HG02759 (cell line): ENCODE results near the gene GALNS.
A peak's percentile ranks its signal among the peaks of the same experiment; 100 is the strongest.
"Not testable (repeated sequence)": the region's sequence is repeated elsewhere in the genome, so short reads cannot be mapped to it uniquely, and the experiment has no call there.

ENCODE experiments used
- ATAC-seq: cut with Tn5 transposase; IDR thresholded peaks from one replicate; pipeline ENCODE4 v1.9.1; 2021; ENCODE audit warnings: mild to moderate bottlenecking, moderate library complexity; ENCODE audit not compliant: unreplicated experiment

The GALNS gene, protein sequence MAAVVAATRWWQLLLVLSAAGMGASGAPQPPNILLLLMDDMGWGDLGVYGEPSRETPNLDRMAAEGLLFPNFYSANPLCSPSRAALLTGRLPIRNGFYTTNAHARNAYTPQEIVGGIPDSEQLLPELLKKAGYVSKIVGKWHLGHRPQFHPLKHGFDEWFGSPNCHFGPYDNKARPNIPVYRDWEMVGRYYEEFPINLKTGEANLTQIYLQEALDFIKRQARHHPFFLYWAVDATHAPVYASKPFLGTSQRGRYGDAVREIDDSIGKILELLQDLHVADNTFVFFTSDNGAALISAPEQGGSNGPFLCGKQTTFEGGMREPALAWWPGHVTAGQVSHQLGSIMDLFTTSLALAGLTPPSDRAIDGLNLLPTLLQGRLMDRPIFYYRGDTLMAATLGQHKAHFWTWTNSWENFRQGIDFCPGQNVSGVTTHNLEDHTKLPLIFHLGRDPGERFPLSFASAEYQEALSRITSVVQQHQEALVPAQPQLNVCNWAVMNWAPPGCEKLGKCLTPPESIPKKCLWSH

DNA sequence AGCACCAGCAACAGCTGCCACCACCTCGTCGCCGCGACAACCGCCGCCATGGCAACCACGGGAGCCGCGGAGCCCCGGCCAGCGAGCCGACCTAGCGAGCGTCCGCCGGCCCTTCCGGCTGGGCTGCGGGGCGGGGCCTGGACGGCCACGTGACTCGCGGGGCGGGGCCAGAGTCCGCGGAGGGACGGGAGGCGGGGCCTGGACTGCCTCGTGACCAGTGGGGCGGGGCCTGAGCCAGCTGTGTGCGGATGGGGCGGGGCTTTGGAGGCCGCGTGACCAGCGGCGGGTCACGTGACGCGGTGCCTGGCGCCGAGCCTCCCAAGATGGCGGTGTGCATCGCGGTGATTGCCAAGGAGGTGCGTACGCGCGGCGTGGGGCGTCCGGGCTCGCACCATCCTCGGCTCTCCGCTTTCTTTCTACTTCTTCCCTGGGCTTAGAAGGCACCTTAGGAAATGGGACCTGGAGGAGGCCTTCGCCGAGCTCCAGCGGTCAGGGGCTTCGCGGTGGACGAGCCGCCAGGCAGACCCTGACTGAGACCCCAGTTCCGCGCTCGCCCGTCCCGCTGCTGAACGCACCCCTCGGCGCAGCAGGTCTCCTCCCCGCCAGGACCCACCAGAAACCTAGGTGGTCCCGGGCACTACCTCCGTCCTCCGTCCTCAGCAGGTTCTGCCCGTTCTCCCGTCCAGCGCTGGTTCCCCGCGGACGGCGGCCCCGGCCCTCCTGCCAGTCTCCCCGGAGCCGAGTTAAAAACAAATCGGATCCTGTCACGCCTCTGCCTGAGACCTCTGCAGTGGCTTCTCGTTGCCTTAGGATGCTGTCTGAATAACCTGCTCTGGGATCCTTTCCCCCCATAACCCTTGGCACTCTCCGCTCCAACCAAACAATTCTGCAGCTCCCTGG, at the start of gene GALNS, which contains the start of gene TRAPPC2L:
GALNS (minus strand) TSS at position 120 of the 900 bp plus-strand sequence; CDS start at position 50, 70 bp downstream.
TRAPPC2L (plus strand) TSS at position 300 of the 900 bp plus-strand sequence; CDS start at position 324, 24 bp downstream.
- peak; percentile 84 for ATAC-seq

DNA sequence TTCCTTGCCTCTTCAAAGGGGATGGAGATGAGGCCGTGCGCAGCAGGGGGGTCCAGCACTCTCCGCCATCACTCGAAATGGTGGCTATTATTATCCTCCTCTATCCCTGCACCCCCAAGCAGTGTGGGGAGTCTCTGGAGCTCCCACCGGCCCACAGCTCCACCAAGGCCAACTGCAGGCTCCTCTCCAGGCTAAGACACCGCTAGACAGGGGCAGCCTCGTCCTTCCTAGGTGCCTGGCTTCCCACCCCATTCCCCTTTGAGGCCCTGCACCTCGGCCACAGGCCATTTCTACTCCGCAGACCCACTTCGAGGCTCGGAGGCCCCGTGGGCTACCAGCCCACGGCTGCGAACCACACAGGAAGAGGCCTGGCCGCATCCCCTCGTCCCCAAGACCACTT, 49.3 kb upstream of the GALNS start:
- no peak for ATAC-seq

DNA sequence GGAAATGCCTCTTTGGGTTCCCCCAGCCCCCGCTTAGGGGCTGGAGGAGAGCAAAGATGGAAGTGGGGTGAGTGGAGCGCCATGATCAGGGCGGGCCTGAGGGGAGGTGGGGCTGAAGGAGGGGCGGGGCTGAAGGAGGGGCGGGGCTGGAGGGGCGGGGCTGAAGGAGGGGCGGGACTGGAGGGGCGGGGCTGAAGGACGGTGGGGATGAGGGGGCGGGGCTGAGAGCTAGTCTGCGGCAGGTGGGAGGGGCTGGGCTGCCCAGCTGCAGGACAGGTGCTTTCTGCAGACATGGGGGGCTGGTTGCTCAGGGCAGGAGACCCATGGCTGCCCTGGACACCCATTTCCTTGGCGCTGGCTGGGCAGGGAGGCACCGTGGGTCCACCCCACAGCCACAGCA, 48.8 kb upstream of the GALNS start:
- no peak for ATAC-seq

DNA sequence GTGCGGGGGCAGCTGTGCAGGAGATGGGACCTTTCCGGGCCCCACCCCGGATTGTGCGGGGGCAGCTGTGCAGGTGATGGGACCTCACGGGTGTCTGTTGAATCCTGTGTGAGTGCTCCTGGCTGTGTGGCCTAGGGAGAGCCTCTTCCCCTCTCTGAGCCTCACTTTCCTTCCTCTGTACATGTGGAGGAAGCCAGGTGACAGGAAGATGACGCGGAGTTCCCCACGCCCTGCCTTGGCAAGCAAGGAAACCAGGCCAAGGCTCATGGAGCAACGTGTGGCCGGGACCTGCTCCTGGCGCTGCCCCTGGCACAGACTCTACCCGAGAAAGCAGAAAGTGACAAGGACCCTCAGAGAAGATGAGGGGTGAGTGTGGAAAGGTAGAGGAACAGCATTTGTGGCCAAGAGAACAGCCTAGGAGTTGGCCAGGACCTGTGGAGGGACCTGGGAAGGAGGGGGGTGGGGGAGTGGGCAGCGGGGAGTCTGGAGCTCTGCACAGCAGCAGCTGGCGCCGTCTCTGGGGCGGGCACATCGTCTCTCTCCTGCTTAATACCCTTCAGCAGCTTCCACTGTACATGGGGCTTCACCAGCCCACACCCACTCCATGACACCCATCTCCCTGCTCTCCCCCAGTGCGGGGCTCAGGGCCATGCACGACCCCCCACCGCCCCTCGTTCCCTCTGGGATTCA, 48.1 kb upstream of the GALNS start:
- no peak for ATAC-seq

DNA sequence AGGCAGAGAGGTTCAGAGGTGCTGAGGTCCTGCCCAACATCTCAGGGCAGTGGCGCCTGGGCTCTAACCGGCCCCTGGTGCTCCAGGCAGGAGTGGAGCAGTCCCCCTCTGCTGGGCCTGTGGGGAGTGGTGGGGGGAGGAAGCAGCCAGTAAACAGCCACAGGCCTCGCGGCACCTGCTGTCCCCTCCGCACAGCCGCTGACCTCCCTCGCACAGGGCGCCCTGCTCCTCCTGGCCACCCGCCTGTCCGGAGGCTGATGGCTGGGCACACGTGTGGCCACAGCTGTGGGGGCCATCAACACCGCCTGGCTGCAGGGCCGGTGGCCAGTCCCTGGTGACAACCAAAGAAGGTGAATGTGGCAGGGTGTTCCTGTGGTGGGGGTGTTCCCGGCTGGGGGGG, 46.5 kb upstream of the GALNS start:
- no peak for ATAC-seq

DNA sequence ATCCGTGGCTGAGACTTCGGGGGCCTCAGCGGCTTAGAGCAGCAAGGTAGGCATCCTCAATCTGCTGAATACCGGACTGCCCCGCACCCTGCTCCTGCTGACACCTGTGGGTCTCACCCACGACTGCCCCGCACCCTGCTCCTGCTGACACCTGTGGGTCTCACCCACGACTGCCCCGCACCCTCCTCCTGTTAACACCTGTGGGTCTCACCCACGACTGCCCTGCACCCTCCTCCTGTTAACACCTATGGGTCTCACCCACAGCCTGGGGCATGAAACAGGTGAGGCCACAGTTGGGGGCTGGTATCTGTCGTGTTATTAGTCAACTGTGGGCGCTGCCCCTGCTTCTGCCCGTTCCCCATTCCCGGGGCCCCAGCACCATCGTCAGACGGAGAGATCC, 46.0 kb upstream of the GALNS start:
- ATAC-seq, result no peak

DNA sequence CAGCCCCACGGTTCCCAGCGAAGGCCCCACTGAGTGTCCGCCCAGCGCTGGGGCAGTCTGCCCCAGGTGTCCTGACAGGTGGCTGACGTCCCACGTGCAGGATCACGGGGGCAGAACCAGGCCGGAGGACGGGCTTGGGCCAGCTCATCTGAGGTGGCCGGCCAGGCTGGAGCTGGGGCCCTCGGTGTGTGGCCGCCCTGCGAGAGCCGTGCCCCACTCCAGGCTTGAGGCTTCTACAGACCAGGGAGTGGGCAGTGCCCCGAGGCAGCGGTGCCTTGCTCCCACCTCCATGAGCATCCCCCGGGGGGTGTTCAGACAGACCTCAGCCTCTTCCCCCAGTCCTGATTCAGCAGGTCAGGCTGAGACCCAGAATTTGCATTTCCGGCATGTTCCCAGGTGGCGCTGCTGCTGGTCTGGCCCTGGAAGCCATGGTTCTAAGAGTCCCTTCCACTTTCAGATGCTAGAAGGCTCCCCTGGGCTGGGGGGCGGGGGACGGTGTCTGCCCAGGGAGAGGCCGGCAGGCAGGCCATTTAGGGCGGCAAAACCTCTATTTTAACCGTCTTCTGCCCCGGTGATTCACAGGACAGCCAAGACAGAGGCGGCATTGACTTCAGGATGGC, 45.1 kb upstream of the GALNS start:
- no peak for ATAC-seq

DNA sequence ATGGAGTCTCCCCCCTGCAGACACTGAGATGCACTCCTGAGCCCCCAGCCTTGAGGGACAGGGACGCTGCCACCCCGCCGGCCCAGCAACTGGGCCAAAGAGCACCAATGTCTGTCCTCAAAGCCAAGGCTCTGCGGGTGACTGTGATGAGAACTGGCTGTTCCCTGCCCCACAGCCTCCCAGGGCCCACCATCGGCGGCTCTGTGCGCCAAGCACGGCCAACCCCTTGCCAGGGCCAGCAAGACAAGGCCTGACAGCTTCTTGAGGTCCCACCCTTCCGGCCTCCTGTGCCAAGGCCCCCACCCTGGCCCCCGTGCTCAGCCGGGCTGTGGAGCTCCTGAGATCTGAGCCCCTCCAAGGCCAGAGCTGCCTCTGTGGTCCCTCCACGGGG, 43.9 kb upstream of the GALNS start:
- no peak for ATAC-seq

DNA sequence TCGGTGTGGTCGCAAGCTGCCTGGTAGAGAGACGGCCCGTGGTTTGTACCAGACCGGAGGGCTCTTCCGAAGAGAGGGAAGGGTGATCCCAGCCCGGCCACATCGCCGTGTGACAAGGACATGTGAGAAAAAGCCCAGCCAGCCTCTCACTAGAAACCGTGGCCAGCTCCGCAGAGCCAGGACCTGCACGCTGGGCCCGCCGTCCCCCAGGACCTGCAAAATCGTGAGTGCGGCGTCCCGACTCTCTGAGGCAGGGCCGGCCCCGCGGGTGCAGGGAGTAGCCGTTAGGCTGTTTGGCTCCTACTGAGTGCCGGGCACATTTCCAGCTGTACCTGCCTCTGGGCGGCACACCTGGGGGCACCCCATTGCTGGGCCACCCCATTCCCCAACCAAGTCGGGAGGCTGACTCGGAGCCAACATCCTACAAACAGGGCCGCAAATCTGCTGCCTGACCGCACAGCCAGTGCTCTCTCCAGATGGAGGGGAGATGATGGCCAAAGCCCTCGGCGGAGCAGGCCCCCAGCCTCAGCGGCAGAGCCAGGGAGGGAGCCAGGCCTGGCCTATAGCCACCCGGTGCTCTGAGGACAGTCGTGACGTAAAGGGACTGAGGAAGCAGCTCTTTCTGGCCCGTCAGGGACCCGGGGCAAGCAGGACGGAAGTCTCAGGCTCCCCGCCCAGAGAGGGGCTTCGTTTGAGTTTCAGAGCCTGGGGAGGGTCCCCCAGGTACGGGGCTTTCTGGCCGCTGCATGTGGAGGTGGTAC, 43.3 kb upstream of the GALNS start:
- ATAC-seq, result no peak

DNA sequence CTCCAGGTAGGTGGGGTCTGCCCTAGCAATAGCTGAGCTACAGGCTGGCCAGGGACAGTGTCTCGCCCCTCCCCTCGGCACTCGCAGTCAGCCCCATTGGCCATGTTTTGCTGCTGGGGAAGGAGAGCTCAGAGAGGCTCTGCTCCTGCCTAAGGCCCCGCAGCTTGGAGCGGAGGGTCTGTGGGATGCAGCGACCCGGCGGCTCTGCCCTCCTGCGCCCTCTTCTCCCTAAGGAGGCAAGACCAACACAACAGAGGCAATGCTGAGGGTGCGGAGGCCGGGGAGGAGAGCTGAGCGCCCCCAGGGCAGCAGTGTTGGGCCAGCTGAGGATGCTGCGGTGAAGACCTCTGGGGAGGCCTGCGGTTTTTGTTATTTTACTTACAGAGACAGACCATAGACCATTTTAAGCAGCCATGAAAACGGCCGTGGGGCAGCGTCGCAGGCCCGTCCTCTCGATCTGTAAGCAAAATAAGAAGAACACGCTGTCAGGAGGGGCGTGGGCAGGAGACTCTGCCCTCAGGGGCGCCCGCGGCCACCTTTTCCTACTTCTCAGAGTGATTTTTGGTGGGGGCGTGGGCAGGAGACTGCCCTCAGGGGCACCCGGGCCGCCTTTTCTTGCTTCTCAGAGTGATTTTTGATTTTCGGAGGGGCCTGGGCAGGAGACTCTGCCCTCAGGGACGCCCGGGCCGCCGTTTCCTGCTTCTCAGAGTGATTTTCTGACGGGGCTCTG, 41.1 kb upstream of the GALNS start:
- no peak for ATAC-seq

DNA sequence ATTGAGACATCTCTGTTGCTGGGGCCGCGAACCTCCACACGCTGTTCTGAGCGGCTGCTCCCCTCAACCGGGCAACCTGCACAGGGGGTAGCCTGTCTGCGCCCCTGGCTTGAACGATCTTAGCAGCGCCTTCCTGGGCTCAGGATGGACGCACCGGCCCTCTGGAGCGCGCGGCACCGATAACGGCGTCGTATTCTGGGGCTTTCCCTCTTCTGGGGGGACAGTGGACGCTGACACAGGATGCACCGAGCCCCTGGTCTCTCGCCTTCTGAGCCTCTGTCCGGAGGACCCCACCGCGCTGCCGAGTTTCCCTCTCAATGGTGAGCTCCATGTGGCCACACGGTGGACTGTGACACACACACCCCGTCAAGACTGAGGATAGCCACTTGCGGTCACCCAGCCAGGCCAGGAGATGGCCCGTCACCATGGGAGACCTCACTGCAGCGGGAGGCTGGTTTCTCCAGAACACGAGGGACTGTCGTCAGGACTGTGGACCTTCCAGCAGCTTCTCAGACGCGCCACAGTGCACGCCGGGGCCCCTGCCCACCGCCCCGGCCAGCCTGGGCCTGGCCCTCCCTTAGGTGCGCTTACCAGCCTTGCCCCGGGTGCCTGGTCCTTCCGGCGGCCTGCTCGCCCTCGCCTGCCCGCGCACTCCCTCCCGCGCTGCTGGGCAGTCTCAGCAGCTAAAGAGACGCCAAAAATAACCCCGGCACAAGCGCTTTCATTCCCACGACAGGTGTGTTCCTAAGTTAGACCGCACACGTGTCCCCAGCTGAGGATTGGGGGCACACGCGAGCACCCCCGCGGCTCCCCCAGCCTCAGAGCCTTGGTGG, 39.7 kb upstream of the GALNS start:
- ATAC-seq, result no peak

DNA sequence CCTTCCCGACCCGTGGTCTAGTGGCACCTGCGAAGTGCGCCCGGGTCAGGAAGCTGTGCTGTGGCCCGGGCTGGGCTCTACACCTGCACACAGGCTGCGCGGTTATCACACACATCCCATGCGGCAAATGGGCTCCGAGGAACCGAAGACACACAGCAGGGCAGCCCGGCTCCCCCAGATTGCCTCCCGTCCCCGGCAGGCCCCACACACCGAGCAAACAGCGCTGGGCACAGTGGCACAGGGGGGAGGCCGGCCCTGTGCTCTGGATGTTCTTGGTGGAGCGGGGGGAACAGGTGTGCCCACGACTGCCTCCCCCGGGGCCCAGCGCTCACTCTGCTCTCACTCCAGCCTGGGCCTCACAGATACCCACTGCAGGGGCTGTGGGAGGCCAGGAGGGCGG, 38.6 kb upstream of the GALNS start:
- ATAC-seq, result no peak

DNA sequence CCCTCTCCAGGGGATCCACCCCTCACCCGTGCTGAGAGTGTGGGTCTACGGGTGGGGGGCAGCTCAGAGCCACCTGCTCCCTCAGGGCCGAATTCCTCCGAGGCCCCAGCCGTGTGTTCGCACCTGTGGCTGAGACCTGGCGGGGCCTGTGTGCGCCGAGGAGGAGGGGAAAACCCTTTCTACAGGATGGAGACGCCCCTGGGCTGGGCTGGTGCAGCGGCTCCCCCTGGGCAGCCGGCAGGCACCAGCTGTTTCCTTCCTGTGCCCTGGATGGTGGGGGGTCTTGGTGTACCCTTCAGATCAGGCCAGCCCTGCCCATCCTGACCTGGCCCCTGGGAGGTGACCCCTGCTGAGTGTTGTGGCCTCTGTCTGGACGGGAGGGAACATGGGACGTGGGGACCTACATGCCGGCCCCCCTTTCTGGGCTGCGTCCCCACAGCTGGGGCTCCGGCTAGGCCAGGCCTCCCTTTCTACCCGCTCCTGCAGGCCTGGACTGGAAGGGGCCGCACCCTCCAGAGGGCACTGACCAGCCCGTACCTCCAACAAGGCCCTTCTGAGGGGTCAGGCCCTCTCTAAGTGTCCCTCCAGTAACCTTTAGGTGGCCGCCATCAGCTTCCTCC, 38.0 kb upstream of the GALNS start:
- ATAC-seq, result no peak

DNA sequence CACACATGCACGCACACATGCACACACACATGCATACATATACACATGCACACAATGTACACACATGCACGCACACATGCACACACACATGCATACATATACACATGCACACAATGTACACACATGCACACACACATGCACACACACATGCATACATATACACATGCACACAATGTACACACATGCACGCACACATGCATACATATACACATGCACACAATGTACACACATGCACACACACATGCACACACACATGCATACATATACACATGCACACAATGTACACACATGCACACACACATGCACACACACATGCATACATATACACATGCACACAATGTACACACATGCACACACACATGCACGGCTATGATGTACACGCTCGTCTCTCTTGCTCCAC, 37.5 kb upstream of the GALNS start:
- not testable (repeated sequence) for ATAC-seq

DNA sequence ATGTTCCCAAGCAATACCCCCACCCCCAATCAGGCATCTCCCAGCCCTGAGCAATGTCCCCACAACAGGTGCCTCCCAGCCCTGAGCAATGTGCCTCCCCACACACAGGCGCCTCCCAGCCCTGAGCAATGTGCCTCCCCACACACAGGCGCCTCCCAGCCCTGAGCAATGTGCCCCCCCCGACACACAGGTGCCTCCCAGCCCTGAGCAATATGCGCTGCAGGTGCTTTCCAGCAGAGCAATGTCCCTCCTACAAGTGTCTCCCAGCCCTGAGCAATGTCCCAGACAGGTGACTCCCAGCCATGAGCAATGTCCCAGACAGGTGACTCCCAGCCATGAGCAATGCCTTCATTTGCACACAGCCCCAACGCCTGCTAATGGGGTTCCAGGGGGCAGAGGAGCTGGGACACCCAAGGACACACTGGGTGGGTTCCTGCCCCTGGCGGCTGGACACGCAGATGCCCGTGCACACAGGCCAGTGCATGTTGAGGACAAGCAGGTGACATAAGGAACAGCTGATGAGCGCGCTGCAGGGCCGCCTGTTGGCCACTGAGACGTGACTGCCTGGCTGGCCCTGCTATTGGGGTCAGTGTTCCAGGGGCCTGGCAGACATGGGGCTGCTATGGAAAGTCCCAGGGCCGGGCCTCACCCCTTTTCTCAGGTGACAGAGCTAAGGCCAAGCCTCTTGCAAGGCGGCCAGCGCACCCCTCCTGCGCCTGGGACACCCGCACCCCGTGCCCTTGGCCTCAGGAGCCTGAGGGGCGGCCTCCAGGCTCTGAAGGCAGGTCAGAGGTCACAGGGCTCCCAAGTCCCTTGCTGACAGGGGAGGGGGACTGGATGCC, 36.6 kb upstream of the GALNS start:
- no peak for ATAC-seq

DNA sequence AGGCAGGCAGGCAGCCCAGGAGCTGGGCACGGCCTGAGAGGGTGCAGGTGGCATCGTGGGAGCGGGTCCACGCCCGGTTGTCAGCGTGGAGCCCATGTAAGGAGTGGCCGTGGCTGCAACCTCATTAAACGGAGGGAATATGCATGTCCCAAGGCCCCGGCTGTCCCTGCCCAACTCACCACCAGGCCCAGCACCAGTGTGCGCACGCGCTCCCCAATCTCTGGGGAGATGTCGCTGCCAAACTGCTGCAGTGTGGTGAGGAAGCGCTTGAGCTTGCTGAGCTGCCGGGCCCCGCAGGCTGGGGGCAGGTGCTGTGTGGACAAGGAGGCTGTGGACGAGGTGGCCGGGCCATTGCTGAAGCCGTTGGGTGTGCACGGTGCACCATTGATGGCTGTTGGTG, 35.3 kb upstream of the GALNS start:
- ATAC-seq, result no peak

DNA sequence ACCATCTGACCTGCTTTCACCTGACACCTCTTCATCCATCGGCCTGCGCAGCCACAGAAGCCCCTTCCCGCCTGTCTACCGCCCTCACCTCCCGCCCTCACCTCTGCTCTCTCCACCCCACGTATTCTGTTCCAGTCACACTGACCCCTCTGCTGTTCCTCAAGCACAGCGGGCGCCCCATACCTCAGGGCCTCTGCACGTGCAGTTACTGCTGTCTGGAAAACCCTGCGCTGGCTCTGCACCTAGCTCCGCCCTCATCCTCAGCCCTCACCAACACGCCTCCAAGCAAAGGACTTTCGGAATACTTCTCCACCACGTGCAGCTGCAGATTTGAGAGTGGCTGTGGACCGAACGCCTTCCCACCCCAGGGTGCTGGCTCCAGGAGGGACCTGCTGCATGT, 34.3 kb upstream of the GALNS start:
- ATAC-seq, result no peak
